Smooth muscle cell (in vitro differentiated cells): ENCODE measurements around the gene FURIN. TPM values are rescaled to one million over a fixed set of nuclear protein-coding genes. Genes with fewer than 3 reads are reported as not detected.

Experiments
- DNase-seq: peaks from one replicate; lab custom pipeline; 2025; ENCODE audit not compliant: unreplicated experiment; lab: John Stamatoyannopoulos, UW
- H2AFZ ChIP-seq: fragments of 200-600 bp; sonication (generic); 2 replicates; pipeline ENCODE4 v1.6.0; 2016; ENCODE audit warnings: antibody characterized with exemption, low read depth, mild to moderate bottlenecking
- H3F3A ChIP-seq: fragments of 200-600 bp; sonication (generic); 2 replicates; pipeline ENCODE4 v1.6.0; 2017; ENCODE audit warnings: antibody characterized with exemption, low read depth
- H3K27ac ChIP-seq: fragments of 200-600 bp; sonication (generic); 2 replicates; pipeline ENCODE4 v1.5.1; 2016; ENCODE audit warnings: low read depth, mild to moderate bottlenecking
- H3K27me3 ChIP-seq: fragments of 200-600 bp; sonication (generic); 2 replicates; pipeline ENCODE4 v1.6.1; 2016; ENCODE audit warnings: low read depth, mild to moderate bottlenecking
- H3K36me3 ChIP-seq: fragments of 200-600 bp; sonication (generic); 2 replicates; pipeline ENCODE4 v1.5.1; 2016; ENCODE audit warnings: low read depth
- H3K4me1 ChIP-seq: fragments of 200-600 bp; sonication (generic); 2 replicates; pipeline ENCODE4 v1.5.1; 2016; ENCODE audit warnings: low read depth
- H3K4me2 ChIP-seq: fragments of 200-600 bp; sonication (generic); 2 replicates; pipeline ENCODE4 v1.6.0; 2016; ENCODE audit warnings: mild to moderate bottlenecking
- H3K4me3 ChIP-seq: fragments of 200-600 bp; sonication (generic); 2 replicates; pipeline ENCODE4 v1.5.1; 2016; ENCODE audit warnings: mild to moderate bottlenecking
- H3K79me2 ChIP-seq: fragments of 200-600 bp; sonication (generic); 2 replicates; pipeline ENCODE4 v1.6.0; 2016; ENCODE audit warnings: low read depth, mild to moderate bottlenecking
- H3K9ac ChIP-seq: fragments of 200-600 bp; sonication (generic); 2 replicates; pipeline ENCODE4 v1.6.0; 2016; ENCODE audit warnings: low read depth
- H3K9me3 ChIP-seq: fragments of 200-600 bp; sonication (generic); replicated peaks from 2 replicates; pipeline ENCODE4 v1.5.1; 2016; ENCODE audit warnings: low read depth
- H4K20me1 ChIP-seq: fragments of 200-600 bp; sonication (generic); 2 replicates; pipeline ENCODE4 v1.6.0; 2016; ENCODE audit warnings: low read depth
- WGBS: methylation state at CpG from one replicate; pipeline ENCODE4 v1.1.7; 2016; ENCODE audit warnings: low lambda C conversion rate; 5-methylcytosine and 5-hydroxymethylcytosine counted together
- polyA plus RNA-seq: library from polyadenylated mRNA; unstranded; fragments of >200 nt; fragmentation: Nextera tagmentation; extraction: Ambion mirVana; gene quantifications from 2 replicates; pipeline ENCODE4 v1.2.1, GENCODE V29; 2016
- total RNA-seq: library from RNA; depleted of rRNA; stranded (reverse); fragments of >200 nt; gene quantifications from 2 replicates; pipeline ENCODE4 v1.2.3, GENCODE V29; 2014
- TF ChIP-seq, protein P1 (sequence below): fragments of 200-600 bp; sonication (generic); IDR thresholded peaks from 2 replicates; pipeline ENCODE4 v1.5.1; 2017; ENCODE audit warnings: borderline replicate concordance, mild to moderate bottlenecking, antibody characterized with exemption; ENCODE audit not compliant: insufficient read depth, poor library complexity, severe bottlenecking

Gene FURIN
- total and polyA plus RNA-seq, 2 experiments from 2014 or later = 66.0 to 113 TPM

DNA sequence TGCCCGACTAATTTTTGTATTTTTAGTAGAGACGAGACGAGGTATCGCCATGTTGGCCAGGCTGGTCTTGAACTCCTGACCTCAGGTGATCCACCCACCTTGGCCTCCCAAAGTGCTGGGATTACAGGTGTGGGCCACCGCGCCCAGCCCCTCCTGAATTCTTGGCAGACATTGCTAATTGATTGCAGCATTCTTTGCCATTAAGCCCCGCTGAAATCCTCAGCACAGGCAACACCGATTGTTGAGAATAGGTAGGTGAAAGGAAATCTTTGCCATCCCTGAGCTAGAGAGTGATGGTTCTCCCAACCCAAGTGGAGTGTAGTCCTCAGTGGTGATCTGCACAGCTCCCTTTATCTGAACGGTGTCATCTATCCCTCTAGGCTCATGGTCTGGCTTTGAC lies 36.4 kb downstream of the FURIN start:
- H3F3A ChIP-seq = peaks cover 5% of the 10 kb centered on the region
- TF ChIP-seq, protein P1, sequence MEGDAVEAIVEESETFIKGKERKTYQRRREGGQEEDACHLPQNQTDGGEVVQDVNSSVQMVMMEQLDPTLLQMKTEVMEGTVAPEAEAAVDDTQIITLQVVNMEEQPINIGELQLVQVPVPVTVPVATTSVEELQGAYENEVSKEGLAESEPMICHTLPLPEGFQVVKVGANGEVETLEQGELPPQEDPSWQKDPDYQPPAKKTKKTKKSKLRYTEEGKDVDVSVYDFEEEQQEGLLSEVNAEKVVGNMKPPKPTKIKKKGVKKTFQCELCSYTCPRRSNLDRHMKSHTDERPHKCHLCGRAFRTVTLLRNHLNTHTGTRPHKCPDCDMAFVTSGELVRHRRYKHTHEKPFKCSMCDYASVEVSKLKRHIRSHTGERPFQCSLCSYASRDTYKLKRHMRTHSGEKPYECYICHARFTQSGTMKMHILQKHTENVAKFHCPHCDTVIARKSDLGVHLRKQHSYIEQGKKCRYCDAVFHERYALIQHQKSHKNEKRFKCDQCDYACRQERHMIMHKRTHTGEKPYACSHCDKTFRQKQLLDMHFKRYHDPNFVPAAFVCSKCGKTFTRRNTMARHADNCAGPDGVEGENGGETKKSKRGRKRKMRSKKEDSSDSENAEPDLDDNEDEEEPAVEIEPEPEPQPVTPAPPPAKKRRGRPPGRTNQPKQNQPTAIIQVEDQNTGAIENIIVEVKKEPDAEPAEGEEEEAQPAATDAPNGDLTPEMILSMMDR = no peak
- H3K4me2 ChIP-seq = no peak overlapping the region
- no peaks in the 10 kb centered on the region for H3K36me3 ChIP-seq
- no peak overlapping the region for H3K4me3 ChIP-seq
- H3K4me1 ChIP-seq = peaks cover 7% of the 10 kb centered on the region
- H3K79me2 ChIP-seq = no peaks in the 10 kb centered on the region
- no peak for DNase-seq
- H3K9me3 ChIP-seq = no peaks in the 10 kb centered on the region
- H3K27me3 ChIP-seq = no peaks in the 10 kb centered on the region
- H3K27ac ChIP-seq = no peak overlapping the region
- H4K20me1 ChIP-seq = no peaks in the 10 kb centered on the region
- H2AFZ ChIP-seq = no peak overlapping the region
- H3K9ac ChIP-seq = no peak overlapping the region
- WGBS = 96% methylated on average over 9 of the region's 9 CpGs

DNA sequence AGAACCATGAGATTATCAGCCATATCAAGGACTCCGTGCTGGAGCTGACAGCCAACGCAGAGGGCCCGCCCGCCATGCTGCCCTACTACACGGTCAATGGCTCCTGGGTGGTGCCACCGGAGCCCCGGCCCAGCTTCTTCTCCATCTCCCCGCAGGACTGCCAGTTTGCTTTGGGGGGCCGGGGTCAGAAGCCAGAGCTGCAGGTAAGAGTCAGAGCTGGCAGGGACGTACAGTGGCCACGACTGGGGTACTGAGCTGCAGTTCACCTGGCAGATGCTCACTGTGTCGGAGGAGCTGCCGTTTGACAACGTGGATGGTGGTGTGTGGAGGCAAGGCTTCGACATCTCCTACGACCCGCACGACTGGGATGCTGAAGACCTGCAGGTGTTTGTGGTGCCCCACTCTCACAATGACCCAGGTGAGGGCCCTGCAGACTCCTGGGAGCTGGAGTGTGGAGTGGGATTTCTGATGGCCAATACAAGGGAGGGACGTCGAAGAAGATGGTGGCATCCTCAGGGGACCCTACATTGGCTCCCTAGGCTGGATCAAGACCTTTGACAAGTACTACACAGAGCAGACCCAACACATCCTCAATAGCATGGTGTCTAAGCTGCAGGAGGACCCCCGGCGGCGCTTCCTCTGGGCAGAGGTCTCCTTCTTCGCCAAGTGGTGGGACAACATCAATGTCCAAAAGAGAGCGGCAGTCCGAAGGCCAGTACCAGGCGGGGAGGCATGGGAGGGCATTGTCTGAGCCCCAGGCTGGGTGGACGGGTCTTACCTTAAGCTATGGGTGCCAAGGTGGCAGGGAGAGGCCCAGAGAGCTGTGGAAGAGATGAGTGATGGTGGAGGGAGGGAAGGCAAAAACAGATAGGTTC lies 37.2 kb downstream of the FURIN start:
- Histone ChIP-seq H3K4me1 (peaks cover 7% of the 10 kb centered on the region), H3K27me3 (no peaks in the 10 kb centered on the region), H3F3A (peaks cover 5% of the 10 kb centered on the region), H3K79me2 (no peaks in the 10 kb centered on the region), H3K9ac (no peak overlapping the region), H3K36me3 (no peaks in the 10 kb centered on the region), H3K4me2 (no peak overlapping the region), H3K9me3 (no peaks in the 10 kb centered on the region), H3K27ac (no peak overlapping the region), H3K4me3 (no peak overlapping the region), H2AFZ (no peak overlapping the region), H4K20me1 (no peaks in the 10 kb centered on the region)
- 97% methylated on average over 28 of the region's 28 CpGs for WGBS
- no peak for DNase-seq
- TF ChIP-seq, protein P1 = no peak

DNA sequence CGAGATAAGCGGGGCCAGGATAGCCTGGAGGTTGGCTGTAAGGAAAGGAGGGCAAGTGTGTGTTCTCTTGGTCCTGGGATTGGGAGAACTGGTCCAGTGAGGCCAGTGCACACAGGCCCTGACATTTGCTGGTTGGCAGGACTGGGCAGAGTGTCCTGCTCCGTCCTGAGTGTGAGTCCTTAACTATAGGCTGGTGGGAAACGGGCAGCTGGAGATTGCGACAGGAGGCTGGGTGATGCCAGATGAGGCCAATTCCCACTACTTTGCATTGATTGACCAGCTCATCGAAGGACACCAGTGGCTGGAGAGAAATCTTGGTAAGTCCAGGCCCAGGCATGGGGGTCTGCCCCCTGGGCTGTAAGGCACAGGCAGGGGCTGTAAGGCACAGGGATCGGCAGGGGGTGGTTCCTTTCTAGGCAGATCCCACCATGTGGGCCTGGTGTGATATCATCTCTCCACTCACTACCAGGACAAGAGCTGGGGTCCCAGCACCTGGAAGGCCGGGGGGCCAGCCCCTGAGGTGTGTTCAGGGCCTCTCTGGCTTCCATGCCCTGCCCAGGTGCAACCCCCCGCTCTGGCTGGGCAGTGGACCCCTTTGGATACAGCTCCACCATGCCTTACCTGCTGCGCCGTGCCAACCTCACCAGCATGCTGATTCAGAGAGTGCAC lies 37.9 kb downstream of the FURIN start:
- Histone ChIP-seq H3K9me3 (no peaks in the 10 kb centered on the region), H3K36me3 (no peaks in the 10 kb centered on the region), H3F3A (peaks cover 5% of the 10 kb centered on the region), H4K20me1 (no peaks in the 10 kb centered on the region), H3K79me2 (no peaks in the 10 kb centered on the region), H3K4me1 (peaks cover 7% of the 10 kb centered on the region), H3K27ac (no peak overlapping the region), H2AFZ (no peak overlapping the region), H3K9ac (no peak overlapping the region), H3K4me3 (no peak overlapping the region), H3K27me3 (no peaks in the 10 kb centered on the region), H3K4me2 (no peak overlapping the region)
- 97% methylated on average over 11 of the region's 11 CpGs for WGBS
- DNase-seq = no peak
- TF ChIP-seq, protein P1 = no peak
